BLaER1 treated with 17β-estradiol and CSF1 and Interleukin-3, amounts not matched to agents 10 nM and 100 nM (cell line): ENCODE data around the gene CNTRL.

Experiments
- H3K27ac ChIP-seq, 11 experiments: shearing (Covaris generic); formaldehyde crosslinking; 2 replicates each; pipeline ENCODE4 v1.8.1; 2022
- H3K27me3 ChIP-seq, 11 experiments: shearing (Covaris generic); formaldehyde crosslinking; 2 replicates each; pipeline ENCODE4 v1.8.1; 2022
- H3K36me3 ChIP-seq, 11 experiments: shearing (Covaris generic); formaldehyde crosslinking; 2 replicates each; pipeline ENCODE4 v1.8.1; 2022
- H3K4me1 ChIP-seq, 10 experiments: shearing (Covaris generic); formaldehyde crosslinking; 2 replicates each; pipeline ENCODE4 v1.8.1; 2022
- H3K4me2 ChIP-seq, 11 experiments: shearing (Covaris generic); formaldehyde crosslinking; 2 replicates each; pipeline ENCODE4 v1.8.1; 2022
- H3K4me3 ChIP-seq, 10 experiments: shearing (Covaris generic); formaldehyde crosslinking; 2 replicates each; pipeline ENCODE4 v1.8.1; 2022
- H3K9ac ChIP-seq, 11 experiments: shearing (Covaris generic); formaldehyde crosslinking; 2 replicates each; pipeline ENCODE4 v1.8.1; 2022
- H3K9me3 ChIP-seq, 11 experiments: shearing (Covaris generic); formaldehyde crosslinking; replicated peaks in 1 of 11; 2 replicates each; pipeline ENCODE4 v1.8.1; 2022
- H4K20me1 ChIP-seq, 11 experiments: shearing (Covaris generic); formaldehyde crosslinking; 2 replicates each; pipeline ENCODE4 v1.8.1; 2022
- Cebpa-rat ChIP-seq, 11 experiments: shearing (Covaris generic); IDR thresholded peaks; 2 replicates each; pipeline ENCODE4 v1.8.1; 2022

Gene CNTRL

GRCh38 chr9:121194730-121195129 lies 120.0 kb downstream of the CNTRL start:
- peaks cover 1 to 18% (median 12%) of the 10 kb centered on the region in 11 experiments; a peak in 19 of 22 replicates for H3K36me3 ChIP-seq
- peaks cover 25 to 95% (median 81%) of the 10 kb centered on the region in 10 experiments for H3K4me1 ChIP-seq
- no peak for TF ChIP-seq Cebpa-rat (IDR thresholded peaks at IDR 0.05)
- no peaks in the 10 kb centered on the region for H3K9me3 ChIP-seq
- H3K9ac ChIP-seq = peak overlapping the region in 1 of 11 experiments; percentile 8; a peak in 1 of 22 replicates
- no peak overlapping the region for H3K27ac ChIP-seq
- H3K27me3 ChIP-seq = no peaks in the 10 kb centered on the region
- peaks cover 94 to 100% (median 100%) of the 10 kb centered on the region in 11 experiments for H4K20me1 ChIP-seq
- H3K4me2 ChIP-seq = peak overlapping the region in 7 of 11 experiments; percentile 1 to 99 (median 34); a peak in 10 of 22 replicates
- no peak overlapping the region for H3K4me3 ChIP-seq

- Histone ChIP-seq H3K27me3 (no peaks in the 10 kb centered on the region), H3K9ac (no peak overlapping the region), H4K20me1 (peaks cover 97 to 100% (median 99%) of the 10 kb centered on the region in 11 experiments), H3K36me3 (peaks cover 0 to 2% (median under 1%) of the 10 kb centered on the region in 11 experiments; a peak in 8 of 22 replicates), H3K4me3 (no peak overlapping the region), H3K27ac (no peak overlapping the region), H3K4me1 (peaks cover 28 to 87% (median 82%) of the 10 kb centered on the region in 10 experiments), H3K4me2 (peak overlapping the region; percentile 12 to 99 (median 88); a peak in 16 of 22 replicates), H3K9me3 (no peaks in the 10 kb centered on the region)
- no peak for TF ChIP-seq Cebpa-rat (IDR thresholded peaks at IDR 0.05)
These were observed 121.6 kb downstream of the CNTRL start for GRCh38 chr9:121196389-121196788.

- Histone ChIP-seq H3K4me3 (no peak overlapping the region), H3K27me3 (no peaks in the 10 kb centered on the region), H3K9ac (no peak overlapping the region), H3K27ac (no peak overlapping the region), H3K4me1 (peaks cover 29 to 83% (median 77%) of the 10 kb centered on the region in 10 experiments), H3K36me3 (no peaks in the 10 kb centered on the region; a peak in 1 of 22 replicates), H3K4me2 (peak overlapping the region in 9 of 11 experiments; percentile 28 to 99 (median 92); a peak in 14 of 22 replicates), H4K20me1 (peaks cover 91 to 93% (median 92%) of the 10 kb centered on the region in 11 experiments), H3K9me3 (no peaks in the 10 kb centered on the region)
- no peak for TF ChIP-seq Cebpa-rat (IDR thresholded peaks at IDR 0.05)
These were observed 122.4 kb downstream of the CNTRL start for GRCh38 chr9:121197132-121197531.

- Histone ChIP-seq H3K4me2 (peak overlapping the region; percentile 86 to 99 (median 93)), H4K20me1 (peaks cover 76 to 79% (median 78%) of the 10 kb centered on the region in 11 experiments)
These were observed 123.8 kb downstream of the CNTRL start for GRCh38 chr9:121198512-121199042.

GRCh38 chr9:121199921-121200320 lies 125.2 kb downstream of the CNTRL start:
- no peaks in the 10 kb centered on the region for H3K27me3 ChIP-seq
- no peak for TF ChIP-seq Cebpa-rat (IDR thresholded peaks at IDR 0.05)
- H3K4me1 ChIP-seq = peaks cover 27 to 62% (median 59%) of the 10 kb centered on the region in 10 experiments
- peak overlapping the region in 6 of 11 experiments; percentile 1 to 97 (median 94); a peak in 8 of 22 replicates for H3K27ac ChIP-seq
- peak overlapping the region; percentile 92 to 99 (median 96) for H3K9ac ChIP-seq
- H3K36me3 ChIP-seq = no peaks in the 10 kb centered on the region; a peak in 1 of 22 replicates
- H3K4me2 ChIP-seq = peak overlapping the region; percentile 86 to 99 (median 93)
- peaks cover 63 to 66% (median 64%) of the 10 kb centered on the region in 11 experiments for H4K20me1 ChIP-seq
- no peaks in the 10 kb centered on the region for H3K9me3 ChIP-seq
- H3K4me3 ChIP-seq = peak overlapping the region; percentile 88 to 100 (median 98)

More at GRCh38 chr9:121198512-121199042, 123.8 kb downstream of the CNTRL start:
- TF ChIP-seq Cebpa-rat (IDR thresholded peaks at IDR 0.05) = no peak
- Histone ChIP-seq H3K9ac (peak overlapping the region in 7 of 11 experiments; percentile 7 to 99 (median 95); a peak in 6 of 22 replicates), H3K4me1 (peaks cover 34 to 73% (median 68%) of the 10 kb centered on the region in 10 experiments), H3K27ac (no peak overlapping the region), H3K4me3 (peak overlapping the region in 4 of 10 experiments; percentile 88 to 99 (median 98); a peak in 3 of 20 replicates), H3K27me3 (no peaks in the 10 kb centered on the region), H3K36me3 (no peaks in the 10 kb centered on the region; a peak in 1 of 22 replicates), H3K9me3 (no peaks in the 10 kb centered on the region)

GRCh38 chr9:121200356-121200755 lies 125.6 kb downstream of the CNTRL start:
- peaks cover 59 to 61% (median 60%) of the 10 kb centered on the region in 11 experiments for H4K20me1 ChIP-seq
- no peak for TF ChIP-seq Cebpa-rat (IDR thresholded peaks at IDR 0.05)

GRCh38 chr9:121201045-121201737 lies 126.4 kb downstream of the CNTRL start:
- peak overlapping the region; percentile 86 to 99 (median 93) for H3K4me2 ChIP-seq
- peak overlapping the region; percentile 85 to 97 (median 95) for H3K27ac ChIP-seq
- no peak for TF ChIP-seq Cebpa-rat (IDR thresholded peaks at IDR 0.05)
- no peaks in the 10 kb centered on the region for H3K27me3 ChIP-seq
- H4K20me1 ChIP-seq = peaks cover 50 to 53% (median 51%) of the 10 kb centered on the region in 11 experiments
- H3K4me3 ChIP-seq = peak overlapping the region; percentile 88 to 100 (median 98)
- H3K9ac ChIP-seq = peak overlapping the region; percentile 92 to 99 (median 96)
- no peaks in the 10 kb centered on the region for H3K9me3 ChIP-seq
- no peaks in the 10 kb centered on the region; a peak in 1 of 22 replicates for H3K36me3 ChIP-seq
- H3K4me1 ChIP-seq = peaks cover 24 to 51% (median 47%) of the 10 kb centered on the region in 10 experiments

More at GRCh38 chr9:121200356-121200755, 125.6 kb downstream of the CNTRL start:
- H3K9me3 ChIP-seq = no peaks in the 10 kb centered on the region
- H3K27ac ChIP-seq = peak overlapping the region in 10 of 11 experiments; percentile 90 to 97 (median 96); a peak in 21 of 22 replicates
- peak overlapping the region; percentile 88 to 100 (median 98) for H3K4me3 ChIP-seq
- H3K4me2 ChIP-seq = peak overlapping the region; percentile 86 to 99 (median 93)
- peaks cover 24 to 58% (median 55%) of the 10 kb centered on the region in 10 experiments for H3K4me1 ChIP-seq
- peak overlapping the region; percentile 92 to 99 (median 96) for H3K9ac ChIP-seq
- no peaks in the 10 kb centered on the region; a peak in 1 of 22 replicates for H3K36me3 ChIP-seq
- H3K27me3 ChIP-seq = no peaks in the 10 kb centered on the region

- H3K36me3 ChIP-seq = no peaks in the 10 kb centered on the region; a peak in 1 of 22 replicates
- peaks cover 27 to 51% (median 46%) of the 10 kb centered on the region in 10 experiments for H3K4me1 ChIP-seq
- no peaks in the 10 kb centered on the region for H3K9me3 ChIP-seq
- H4K20me1 ChIP-seq = peaks cover 43 to 45% (median 44%) of the 10 kb centered on the region in 11 experiments
- peak within 1 kb of the TSS; percentile 86 to 99 (median 93) for H3K4me2 ChIP-seq
- peak within 1 kb of the TSS; percentile 92 to 99 (median 96) for H3K9ac ChIP-seq
- no peaks in the 10 kb centered on the region for H3K27me3 ChIP-seq
- peak within 1 kb of the TSS; percentile 88 to 100 (median 98) for H3K4me3 ChIP-seq
- peak within 1 kb of the TSS; percentile 85 to 97 (median 95) for H3K27ac ChIP-seq
- TF ChIP-seq Cebpa-rat (IDR thresholded peaks at IDR 0.05) = no peak
These were observed 127.2 kb downstream of the CNTRL start, which contains the start of gene RAB14 for GRCh38 chr9:121201738-121202533. TSS of gene RAB14 (minus strand) at chr9:121201869. CDS start at chr9:121193412, 8,457 bp downstream.
